ENCODE measurements around the gene PRMT3.

- TF ChIP-seq CTCF (IDR thresholded peaks at IDR 0.05) (no peak), POLR2A (IDR thresholded peaks at IDR 0.05) (no peak)
Measured at GRCh38 chr11:20530942-20531703, 143.6 kb downstream of the PRMT3 start.
